Body of pancreas (tissue), 4 donors: ENCODE measurements around the gene ECHDC1.
A peak's percentile ranks its signal among the peaks of the same experiment; 100 is the strongest.

Experiments used
- CTCF ChIP-seq, 7 experiments: fragments of 450-650 bp in 4 of 7; fragments of 200-600 bp in 3 of 7; sonication (generic) in 3 of 7; IDR thresholded peaks; one replicate each; pipeline ENCODE4 v1.5.1; 2016 to 2019; ENCODE audit warnings: antibody characterized with exemption in 7 of 7
- POLR2A ChIP-seq, 3 donors: fragments of 450-650 bp; IDR thresholded peaks; one replicate each; pipeline ENCODE4 v1.6.1; 2016; ENCODE audit warnings: antibody characterized with exemption in 3 of 3, mild to moderate bottlenecking in 2 of 3

GRCh38 chr6:127342946-127343808 lies at the start of gene ECHDC1:
- peak in 2 of 7 experiments; percentile 11 for TF ChIP-seq CTCF (IDR thresholded peaks at IDR 0.05)
- peak in 2 of 3 donors; percentile 67 to 68 for TF ChIP-seq POLR2A (IDR thresholded peaks at IDR 0.05)
